Tibial nerve (tissue), 4 donors: ENCODE measurements around the gene OSM. TPM values are rescaled to one million over a fixed set of nuclear protein-coding genes. Genes with fewer than 3 reads are reported as not detected.

Experiments used
- DNase-seq, 2 donors: peaks; one replicate each; pipeline ENCODE4 v3.0.0-alpha.2; 2019; ENCODE audit warnings: low spot score in 2 of 2
- H3K27ac ChIP-seq, 4 donors: fragments of 200-600 bp; sonication (generic) in 3 of 4; one replicate each; pipeline ENCODE4 v1.5.1; 2017 to 2019; ENCODE audit warnings: mild to moderate bottlenecking in 1 of 4
- H3K27me3 ChIP-seq, 2 donors: fragments of 200-600 bp; sonication (generic) in 1 of 2; one replicate each; pipeline versions ENCODE4 v1.5.1 to v1.6.0; 2017 to 2019
- H3K36me3 ChIP-seq, 3 donors: fragments of 200-600 bp; sonication (generic); one replicate each; pipeline ENCODE4 v1.5.1; 2018 to 2019
- H3K4me1 ChIP-seq, 4 donors: fragments of 200-600 bp; sonication (generic) in 3 of 4; one replicate each; pipeline ENCODE4 v1.5.1; 2017 to 2019
- H3K4me3 ChIP-seq, 4 donors: fragments of 200-600 bp; sonication (generic) in 3 of 4; one replicate each; pipeline ENCODE4 v1.5.1; 2017 to 2019; ENCODE audit warnings: mild to moderate bottlenecking in 1 of 4, moderate library complexity in 1 of 4
- H3K9me3 ChIP-seq, 4 donors: fragments of 200-600 bp; sonication (generic) in 3 of 4; one replicate each; pipeline ENCODE4 v1.5.1; 2017 to 2019
- CTCF ChIP-seq, 5 experiments: fragments of 200-600 bp in 3 of 5; fragments of 450-650 bp in 2 of 5; sonication (generic) in 3 of 5; IDR thresholded peaks; one replicate each; pipeline ENCODE4 v1.5.1; 2016 to 2019; ENCODE audit warnings: antibody characterized with exemption in 5 of 5, mild to moderate bottlenecking in 3 of 5, moderate library complexity in 2 of 5
- EP300 ChIP-seq, 2 donors: sonication (generic); formaldehyde crosslinking; IDR thresholded peaks; one replicate each; pipeline ENCODE4 v1.6.1; 2017; ENCODE audit warnings: antibody characterized with exemption in 2 of 2, mild to moderate bottlenecking in 1 of 2
- POLR2A ChIP-seq, 2 donors: fragments of 450-650 bp; IDR thresholded peaks; one replicate each; pipeline ENCODE4 v1.6.1; 2017; ENCODE audit warnings: antibody characterized with exemption in 2 of 2, mild to moderate bottlenecking in 2 of 2, moderate library complexity in 2 of 2
- WGBS, 2 donors: methylation state at CpG; one replicate each; pipeline ENCODE4 v1.1.5; 2018; 5-methylcytosine and 5-hydroxymethylcytosine counted together
- total RNA-seq, 4 donors: library from RNA; depleted of rRNA; stranded (reverse); fragments of >200 nt; gene quantifications; one replicate each; pipeline ENCODE4 v1.1.0, GENCODE V29; 2016

The OSM gene
- total RNA-seq, 4 donors from 2014 or later: 1.4 to 19.7 (median 4.2) TPM

DNA sequence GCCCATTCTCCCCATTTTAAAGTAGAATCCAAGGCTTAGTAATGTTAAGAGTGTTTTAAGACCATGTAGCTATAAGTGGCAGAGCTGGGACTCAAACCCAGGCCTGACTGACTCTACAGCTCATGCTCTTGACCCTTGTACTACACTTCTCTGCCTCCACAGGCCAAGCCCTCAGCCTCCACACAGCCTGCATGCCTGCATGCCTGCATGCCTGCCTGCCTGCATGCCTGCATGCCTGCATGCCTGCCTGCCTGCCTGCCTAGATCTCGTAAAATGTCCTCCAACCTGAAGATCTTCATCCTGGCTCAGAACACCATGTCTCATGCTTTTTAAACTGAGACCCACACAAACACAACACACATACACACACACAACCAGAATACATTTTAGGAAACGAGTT is 41.4 kb upstream of the OSM start:
- H3K27me3 ChIP-seq: no peaks in the 10 kb centered on the region
- H3K4me1 ChIP-seq: peaks cover 0 to 100% (median 89%) of the 10 kb centered on the region in 4 donors
- DNase-seq: no peak
- H3K27ac ChIP-seq: peak overlapping the region in 2 of 4 donors; percentile 82 to 85
- TF ChIP-seq EP300 (IDR thresholded peaks at IDR 0.05) (no peak), POLR2A (IDR thresholded peaks at IDR 0.05) (no peak), CTCF (IDR thresholded peaks at IDR 0.05) (no peak)
- WGBS, 2 donors: 61 to 64% methylated on average over 2 of the region's 2 CpGs
- H3K9me3 ChIP-seq: no peaks in the 10 kb centered on the region
- no peak overlapping the region for H3K4me3 ChIP-seq
- no peaks in the 10 kb centered on the region for H3K36me3 ChIP-seq

DNA sequence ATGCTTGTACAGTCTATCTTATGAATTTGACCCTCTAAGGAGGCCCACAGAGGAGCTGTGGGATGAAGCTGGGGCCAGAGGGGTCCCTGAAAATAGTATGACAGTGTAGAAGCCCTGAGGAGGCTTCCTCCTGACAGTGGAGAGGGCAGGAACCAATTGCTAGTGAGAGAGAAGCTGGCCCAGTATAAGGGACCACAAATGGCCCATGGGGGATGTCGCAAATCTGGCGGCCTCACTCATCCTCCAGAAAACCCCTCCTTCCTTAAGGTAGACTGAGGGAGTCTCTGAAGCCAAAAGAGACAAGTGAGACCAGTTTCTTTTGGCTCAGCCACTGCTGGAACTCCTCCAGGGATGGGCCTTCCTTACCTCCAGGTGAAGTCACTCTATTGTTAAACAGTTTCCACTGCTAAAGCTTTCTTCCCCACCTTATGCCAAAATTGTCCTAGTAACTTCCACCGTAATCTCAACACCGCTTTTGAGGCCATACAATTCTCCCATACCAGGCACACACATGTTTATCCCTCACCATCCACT is 40.5 kb upstream of the OSM start:
- TF ChIP-seq CTCF (IDR thresholded peaks at IDR 0.05): no peak
- no peak for TF ChIP-seq POLR2A (IDR thresholded peaks at IDR 0.05)
- no peak for TF ChIP-seq EP300 (IDR thresholded peaks at IDR 0.05)
- peaks cover 0 to 7% (median 0%) of the 10 kb centered on the region in 3 donors for H3K36me3 ChIP-seq
- WGBS, 2 donors: 56 to 59% methylated on average over 4 of the region's 4 CpGs
- H3K27ac ChIP-seq: peak overlapping the region in 3 of 4 donors; percentile 82 to 88 (median 83)
- H3K4me1 ChIP-seq: peaks cover 0 to 100% (median 88%) of the 10 kb centered on the region in 4 donors
- H3K27me3 ChIP-seq: no peaks in the 10 kb centered on the region
- no peaks in the 10 kb centered on the region for H3K9me3 ChIP-seq
- DNase-seq: no peak
- H3K4me3 ChIP-seq: no peak overlapping the region

DNA sequence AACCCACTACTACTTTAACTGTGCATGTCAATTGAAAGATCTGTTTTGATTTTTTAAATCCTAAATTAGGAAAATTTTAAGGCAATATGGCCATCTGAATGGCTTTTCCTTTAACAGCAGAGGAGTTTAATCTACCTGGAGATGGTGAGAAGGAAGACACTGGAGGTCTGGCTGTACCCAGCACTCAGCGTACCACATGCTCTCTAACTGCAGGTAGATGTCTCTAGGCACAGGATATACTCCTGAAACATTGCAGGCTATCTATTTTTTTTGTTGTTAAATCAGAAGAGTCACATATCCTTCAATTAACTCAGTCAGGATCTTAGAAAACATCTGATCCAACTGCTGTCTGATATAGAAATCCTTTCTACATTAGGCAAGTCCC is 40.0 kb upstream of the OSM start:
- Histone ChIP-seq H3K4me1 (peaks cover 0 to 100% (median 87%) of the 10 kb centered on the region in 4 donors), H3K27me3 (no peaks in the 10 kb centered on the region), H3K4me3 (no peak overlapping the region), H3K36me3 (peaks cover 0 to 12% (median 0%) of the 10 kb centered on the region in 3 donors), H3K9me3 (no peaks in the 10 kb centered on the region), H3K27ac (peak overlapping the region in 3 of 4 donors; percentile 82 to 88 (median 83))
- DNase-seq: no peak
- WGBS, 2 donors: 83 to 87% methylated on average over 1 of the region's 1 CpG
- TF ChIP-seq EP300 (IDR thresholded peaks at IDR 0.05) (no peak), CTCF (IDR thresholded peaks at IDR 0.05) (no peak), POLR2A (IDR thresholded peaks at IDR 0.05) (no peak)

GRCh38 chr22:30305906-30306626 is 39.4 kb upstream of the OSM start:
- Histone ChIP-seq H3K9me3 (no peaks in the 10 kb centered on the region), H3K27ac (peak overlapping the region; percentile 1 to 88 (median 82)), H3K4me3 (no peak overlapping the region), H3K36me3 (peaks cover 0 to 17% (median 0%) of the 10 kb centered on the region in 3 donors), H3K4me1 (peaks cover 0 to 100% (median 87%) of the 10 kb centered on the region in 4 donors), H3K27me3 (no peaks in the 10 kb centered on the region)
- WGBS, 2 donors: 45 to 48% methylated on average over 3 of the region's 3 CpGs
- no peak for DNase-seq
- TF ChIP-seq EP300 (IDR thresholded peaks at IDR 0.05) (no peak), POLR2A (IDR thresholded peaks at IDR 0.05) (no peak), CTCF (IDR thresholded peaks at IDR 0.05) (no peak)

DNA sequence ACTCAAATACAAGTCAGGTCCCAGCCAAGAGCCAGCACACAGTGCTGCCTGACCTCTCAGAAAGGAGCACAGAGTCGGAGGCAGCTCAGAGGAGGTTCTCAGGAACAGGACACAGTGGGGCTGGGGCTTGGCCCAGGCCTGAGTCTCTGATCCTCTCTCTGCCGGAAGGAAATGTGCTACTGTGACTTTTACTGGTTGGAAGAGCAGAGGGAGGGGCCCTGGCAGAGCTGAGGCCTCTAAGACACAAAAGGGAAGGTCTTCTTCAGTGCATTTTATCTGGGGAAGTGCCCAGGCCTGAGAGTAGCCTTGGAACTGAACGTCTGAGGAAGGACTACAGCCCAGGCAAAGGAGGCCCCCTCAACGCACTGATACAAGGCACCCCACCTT is 38.9 kb upstream of the OSM start:
- Histone ChIP-seq H3K4me3 (no peak overlapping the region), H3K9me3 (no peaks in the 10 kb centered on the region), H3K4me1 (peaks cover 0 to 100% (median 86%) of the 10 kb centered on the region in 4 donors), H3K36me3 (peaks cover 0 to 23% (median 0%) of the 10 kb centered on the region in 3 donors), H3K27me3 (no peaks in the 10 kb centered on the region), H3K27ac (peak overlapping the region; percentile 23 to 88 (median 82))
- TF ChIP-seq EP300 (IDR thresholded peaks at IDR 0.05) (peak in 1 of 2 donors; percentile 40), POLR2A (IDR thresholded peaks at IDR 0.05) (peak in 1 of 2 donors; percentile 35), CTCF (IDR thresholded peaks at IDR 0.05) (no peak)
- DNase-seq: peak; percentile 64 to 67
- 7 to 20% methylated on average over 4 of the region's 4 CpGs for WGBS, 2 donors
